Tibial nerve (tissue), 4 donors: ENCODE results near the gene IL1RAPL2.
"Not testable (repeated sequence)": the region's sequence is repeated elsewhere in the genome, so short reads cannot be mapped to it uniquely, and the experiment has no call there.

Experiments used
- CTCF ChIP-seq, 5 experiments: fragments of 200-600 bp in 3 of 5; fragments of 450-650 bp in 2 of 5; sonication (generic) in 3 of 5; IDR thresholded peaks; one replicate each; pipeline ENCODE4 v1.5.1; 2016 to 2019; ENCODE audit warnings: antibody characterized with exemption in 5 of 5, mild to moderate bottlenecking in 3 of 5, moderate library complexity in 2 of 5
- EP300 ChIP-seq, 2 donors: sonication (generic); formaldehyde crosslinking; IDR thresholded peaks; one replicate each; pipeline ENCODE4 v1.6.1; 2017; ENCODE audit warnings: antibody characterized with exemption in 2 of 2, mild to moderate bottlenecking in 1 of 2
- POLR2A ChIP-seq, 2 donors: fragments of 450-650 bp; IDR thresholded peaks; one replicate each; pipeline ENCODE4 v1.6.1; 2017; ENCODE audit warnings: antibody characterized with exemption in 2 of 2, mild to moderate bottlenecking in 2 of 2, moderate library complexity in 2 of 2

DNA sequence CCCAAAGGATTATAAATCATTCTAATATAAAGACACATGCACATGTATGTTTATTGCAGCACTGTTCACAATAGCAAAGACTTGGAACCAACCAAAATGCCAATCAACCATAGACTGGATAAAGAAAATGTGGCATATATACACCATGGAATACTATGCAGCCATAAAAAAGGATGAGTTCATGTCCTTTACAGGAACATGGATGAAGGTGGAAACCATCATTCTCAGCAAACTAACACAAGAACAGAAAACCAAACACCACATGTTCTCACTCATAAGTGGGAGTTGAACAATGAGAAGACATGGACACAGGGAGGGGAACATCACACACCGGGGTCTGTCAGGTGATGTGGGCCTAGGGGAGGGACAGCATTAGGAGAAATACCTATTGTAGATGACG lies 23.6 kb upstream of the IL1RAPL2 start:
- not testable (repeated sequence) for TF ChIP-seq CTCF, POLR2A, EP300 (IDR thresholded peaks at IDR 0.05)
